Smooth muscle cell (in vitro differentiated cells): Measurements from ENCODE around the gene MEAK7. TPM values are rescaled to one million over a fixed set of nuclear protein-coding genes. Genes with fewer than 3 reads are reported as not detected.

ENCODE experiments used
- DNase-seq: peaks from one replicate; lab custom pipeline; 2025; ENCODE audit not compliant: unreplicated experiment; lab: John Stamatoyannopoulos, UW
- H2AFZ ChIP-seq: fragments of 200-600 bp; sonication (generic); 2 replicates; pipeline ENCODE4 v1.6.0; 2016; ENCODE audit warnings: antibody characterized with exemption, low read depth, mild to moderate bottlenecking
- H3F3A ChIP-seq: fragments of 200-600 bp; sonication (generic); 2 replicates; pipeline ENCODE4 v1.6.0; 2017; ENCODE audit warnings: antibody characterized with exemption, low read depth
- H3K27ac ChIP-seq: fragments of 200-600 bp; sonication (generic); 2 replicates; pipeline ENCODE4 v1.5.1; 2016; ENCODE audit warnings: low read depth, mild to moderate bottlenecking
- H3K27me3 ChIP-seq: fragments of 200-600 bp; sonication (generic); 2 replicates; pipeline ENCODE4 v1.6.1; 2016; ENCODE audit warnings: low read depth, mild to moderate bottlenecking
- H3K36me3 ChIP-seq: fragments of 200-600 bp; sonication (generic); 2 replicates; pipeline ENCODE4 v1.5.1; 2016; ENCODE audit warnings: low read depth
- H3K4me1 ChIP-seq: fragments of 200-600 bp; sonication (generic); 2 replicates; pipeline ENCODE4 v1.5.1; 2016; ENCODE audit warnings: low read depth
- H3K4me2 ChIP-seq: fragments of 200-600 bp; sonication (generic); 2 replicates; pipeline ENCODE4 v1.6.0; 2016; ENCODE audit warnings: mild to moderate bottlenecking
- H3K4me3 ChIP-seq: fragments of 200-600 bp; sonication (generic); 2 replicates; pipeline ENCODE4 v1.5.1; 2016; ENCODE audit warnings: mild to moderate bottlenecking
- H3K79me2 ChIP-seq: fragments of 200-600 bp; sonication (generic); 2 replicates; pipeline ENCODE4 v1.6.0; 2016; ENCODE audit warnings: low read depth, mild to moderate bottlenecking
- H3K9ac ChIP-seq: fragments of 200-600 bp; sonication (generic); 2 replicates; pipeline ENCODE4 v1.6.0; 2016; ENCODE audit warnings: low read depth
- H3K9me3 ChIP-seq: fragments of 200-600 bp; sonication (generic); replicated peaks from 2 replicates; pipeline ENCODE4 v1.5.1; 2016; ENCODE audit warnings: low read depth
- H4K20me1 ChIP-seq: fragments of 200-600 bp; sonication (generic); 2 replicates; pipeline ENCODE4 v1.6.0; 2016; ENCODE audit warnings: low read depth
- WGBS: methylation state at CpG from one replicate; pipeline ENCODE4 v1.1.7; 2016; ENCODE audit warnings: low lambda C conversion rate; 5-methylcytosine and 5-hydroxymethylcytosine counted together
- polyA plus RNA-seq: library from polyadenylated mRNA; unstranded; fragments of >200 nt; fragmentation: Nextera tagmentation; extraction: Ambion mirVana; gene quantifications from 2 replicates; pipeline ENCODE4 v1.2.1, GENCODE V29; 2016
- total RNA-seq: library from RNA; depleted of rRNA; stranded (reverse); fragments of >200 nt; gene quantifications from 2 replicates; pipeline ENCODE4 v1.2.3, GENCODE V29; 2014
- TF ChIP-seq, protein P1 (sequence below): fragments of 200-600 bp; sonication (generic); IDR thresholded peaks from 2 replicates; pipeline ENCODE4 v1.5.1; 2017; ENCODE audit warnings: borderline replicate concordance, mild to moderate bottlenecking, antibody characterized with exemption; ENCODE audit not compliant: insufficient read depth, poor library complexity, severe bottlenecking

Gene MEAK7
- total and polyA plus RNA-seq, 2 experiments from 2014 or later = 26.4 to 32.1 TPM

DNA sequence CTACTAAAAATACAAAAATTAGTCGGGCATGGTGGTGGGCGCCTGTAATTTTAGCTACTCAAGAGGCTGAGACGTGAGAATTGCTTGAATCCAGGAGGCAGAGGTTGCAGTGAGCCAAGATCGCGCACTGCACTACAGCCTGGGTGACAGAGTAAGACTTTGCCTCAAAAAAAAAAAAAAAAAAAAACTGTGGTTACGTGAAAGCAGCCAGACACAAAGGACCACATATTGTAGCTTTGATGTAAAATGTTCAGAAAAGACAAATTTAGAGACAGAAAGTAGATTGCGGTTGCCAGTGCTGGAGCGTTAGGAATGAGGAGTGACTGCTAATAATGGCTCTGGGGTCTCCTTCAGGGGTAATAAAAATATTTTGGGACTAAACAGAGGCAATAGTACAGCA lies 4.0 kb upstream of the MEAK7 start:
- Histone ChIP-seq H4K20me1 (no peaks in the 10 kb centered on the region), H3K9me3 (no peaks in the 10 kb centered on the region), H3K27ac (no peak overlapping the region), H3K79me2 (peaks cover 7% of the 10 kb centered on the region), H2AFZ (no peak overlapping the region), H3K36me3 (no peaks in the 10 kb centered on the region), H3K9ac (no peak overlapping the region), H3K27me3 (no peaks in the 10 kb centered on the region), H3K4me1 (peaks cover 22% of the 10 kb centered on the region), H3K4me3 (no peak overlapping the region), H3F3A (no peaks in the 10 kb centered on the region), H3K4me2 (no peak overlapping the region)
- 84% methylated on average over 8 of the region's 8 CpGs for WGBS
- DNase-seq = no peak
- TF ChIP-seq, protein P1, sequence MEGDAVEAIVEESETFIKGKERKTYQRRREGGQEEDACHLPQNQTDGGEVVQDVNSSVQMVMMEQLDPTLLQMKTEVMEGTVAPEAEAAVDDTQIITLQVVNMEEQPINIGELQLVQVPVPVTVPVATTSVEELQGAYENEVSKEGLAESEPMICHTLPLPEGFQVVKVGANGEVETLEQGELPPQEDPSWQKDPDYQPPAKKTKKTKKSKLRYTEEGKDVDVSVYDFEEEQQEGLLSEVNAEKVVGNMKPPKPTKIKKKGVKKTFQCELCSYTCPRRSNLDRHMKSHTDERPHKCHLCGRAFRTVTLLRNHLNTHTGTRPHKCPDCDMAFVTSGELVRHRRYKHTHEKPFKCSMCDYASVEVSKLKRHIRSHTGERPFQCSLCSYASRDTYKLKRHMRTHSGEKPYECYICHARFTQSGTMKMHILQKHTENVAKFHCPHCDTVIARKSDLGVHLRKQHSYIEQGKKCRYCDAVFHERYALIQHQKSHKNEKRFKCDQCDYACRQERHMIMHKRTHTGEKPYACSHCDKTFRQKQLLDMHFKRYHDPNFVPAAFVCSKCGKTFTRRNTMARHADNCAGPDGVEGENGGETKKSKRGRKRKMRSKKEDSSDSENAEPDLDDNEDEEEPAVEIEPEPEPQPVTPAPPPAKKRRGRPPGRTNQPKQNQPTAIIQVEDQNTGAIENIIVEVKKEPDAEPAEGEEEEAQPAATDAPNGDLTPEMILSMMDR = no peak

DNA sequence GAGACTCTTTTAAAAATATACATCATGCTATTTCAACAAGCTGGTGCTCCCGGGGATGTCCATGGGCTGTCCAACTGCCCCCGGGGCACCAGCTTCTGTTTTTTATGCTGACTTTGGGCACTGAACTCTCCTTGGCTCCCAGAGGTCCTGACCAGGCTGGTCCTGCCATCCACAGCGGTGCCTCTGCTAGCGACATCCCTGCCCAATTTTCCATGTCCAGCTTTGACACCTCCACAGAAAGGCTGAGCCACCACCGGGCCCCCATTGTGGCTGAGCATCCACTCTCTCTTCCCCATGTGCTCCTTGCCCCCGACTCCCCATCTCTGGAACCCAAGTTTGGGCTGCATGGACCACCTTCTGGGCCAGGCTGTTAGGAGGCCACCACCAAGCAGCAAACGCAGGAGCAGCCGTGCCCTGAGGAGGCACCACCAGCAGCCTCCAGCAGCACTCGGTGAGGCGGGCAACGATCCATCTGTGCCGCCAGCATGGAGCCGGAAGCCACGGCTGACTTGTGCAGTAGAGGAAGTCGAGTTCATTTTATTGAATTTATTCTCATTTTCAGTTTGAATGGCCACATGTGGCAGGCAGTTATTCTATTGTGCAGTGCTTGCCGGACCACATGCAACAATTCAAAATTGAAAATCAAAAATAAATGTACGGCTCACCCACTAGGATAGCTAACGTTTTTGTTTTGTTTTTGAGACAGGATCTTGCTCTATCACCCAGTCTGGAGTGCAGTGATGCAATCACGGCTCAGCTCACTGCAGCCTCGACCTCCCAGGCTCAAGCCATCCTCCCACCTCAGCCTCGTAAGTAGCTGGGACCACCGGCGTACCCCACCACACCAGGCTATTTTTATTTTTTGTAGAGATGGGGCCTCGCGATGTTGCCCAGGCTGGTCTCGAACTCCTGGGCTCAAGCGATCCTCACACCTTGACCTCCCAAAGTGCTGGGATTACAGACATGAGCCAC lies 2.8 kb upstream of the MEAK7 start:
- no peak overlapping the region for H2AFZ ChIP-seq
- H3K27ac ChIP-seq = no peak overlapping the region
- peaks cover 20% of the 10 kb centered on the region for H3K4me1 ChIP-seq
- H3K4me3 ChIP-seq = no peak overlapping the region
- 85% methylated on average over 27 of the region's 27 CpGs for WGBS
- H3K27me3 ChIP-seq = no peaks in the 10 kb centered on the region
- no peaks in the 10 kb centered on the region for H3K36me3 ChIP-seq
- TF ChIP-seq, protein P1 = no peak
- H3K9me3 ChIP-seq = no peaks in the 10 kb centered on the region
- H3K79me2 ChIP-seq = peaks cover 14% of the 10 kb centered on the region
- H3K4me2 ChIP-seq = no peak overlapping the region
- H4K20me1 ChIP-seq = no peaks in the 10 kb centered on the region
- no peak for DNase-seq
- H3K9ac ChIP-seq = no peak overlapping the region
- H3F3A ChIP-seq = no peaks in the 10 kb centered on the region

DNA sequence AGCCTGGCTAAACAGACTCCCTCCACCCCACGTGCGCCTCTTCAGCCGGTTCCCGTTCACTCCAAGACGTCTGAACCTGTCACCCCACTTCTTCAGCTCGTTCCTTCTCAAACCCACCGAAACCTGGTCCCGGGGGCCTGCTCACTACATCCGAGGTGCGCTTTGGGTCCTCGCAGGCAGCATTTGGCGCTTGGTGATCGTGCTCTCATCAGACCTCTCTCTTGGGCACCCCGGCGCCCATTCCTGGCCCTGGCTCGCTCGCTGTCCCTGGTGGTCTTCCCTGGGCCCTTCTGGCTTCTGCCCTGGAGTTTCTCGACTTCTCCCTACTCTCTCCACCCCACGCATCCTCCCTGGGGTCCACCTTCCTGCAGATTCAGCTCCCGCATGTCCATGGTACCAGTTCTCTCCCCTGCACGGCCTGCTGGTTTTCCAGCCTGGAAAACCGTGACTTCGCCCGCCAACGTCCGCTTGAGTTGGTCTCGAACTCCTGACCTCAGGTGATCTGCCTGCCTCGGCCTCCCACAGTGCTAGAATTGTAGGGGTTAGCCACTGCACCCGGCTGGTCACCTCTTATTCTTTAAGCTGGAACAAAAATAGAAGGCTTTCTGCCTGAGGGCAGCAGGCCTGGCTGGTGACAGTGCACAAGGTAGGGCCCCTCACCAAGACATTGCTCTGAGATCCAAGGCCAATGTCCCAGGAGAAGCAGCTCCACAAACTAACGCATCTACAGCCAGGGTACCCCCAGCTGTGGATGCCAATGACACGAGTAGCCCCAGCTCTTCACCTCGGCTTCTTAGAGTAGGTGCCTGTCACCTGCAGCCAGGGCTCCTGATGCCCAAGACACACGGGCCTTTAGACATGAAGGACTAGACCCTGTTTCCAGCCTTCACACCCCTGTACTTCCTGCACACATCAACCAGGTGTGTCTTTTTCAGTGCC lies 1.1 kb upstream of the MEAK7 start:
- H3K4me3 ChIP-seq = peak overlapping the region; percentile 75
- 89% methylated on average over 33 of the region's 33 CpGs for WGBS
- peaks cover 13% of the 10 kb centered on the region for H3K4me1 ChIP-seq
- TF ChIP-seq, protein P1 = no peak
- peak overlapping the region; percentile 73 for H2AFZ ChIP-seq
- peaks cover 2% of the 10 kb centered on the region for H4K20me1 ChIP-seq
- no peaks in the 10 kb centered on the region for H3F3A ChIP-seq
- peak overlapping the region; percentile 59 for H3K9ac ChIP-seq
- no peak for DNase-seq
- H3K4me2 ChIP-seq = peak overlapping the region; percentile 76
- H3K27me3 ChIP-seq = no peaks in the 10 kb centered on the region
- peaks cover 14% of the 10 kb centered on the region for H3K79me2 ChIP-seq
- H3K27ac ChIP-seq = peak overlapping the region; percentile 79
- no peaks in the 10 kb centered on the region for H3K36me3 ChIP-seq
- H3K9me3 ChIP-seq = no peaks in the 10 kb centered on the region
